ENCODE data around the gene PDZD7.

The PDZD7 gene

DNA sequence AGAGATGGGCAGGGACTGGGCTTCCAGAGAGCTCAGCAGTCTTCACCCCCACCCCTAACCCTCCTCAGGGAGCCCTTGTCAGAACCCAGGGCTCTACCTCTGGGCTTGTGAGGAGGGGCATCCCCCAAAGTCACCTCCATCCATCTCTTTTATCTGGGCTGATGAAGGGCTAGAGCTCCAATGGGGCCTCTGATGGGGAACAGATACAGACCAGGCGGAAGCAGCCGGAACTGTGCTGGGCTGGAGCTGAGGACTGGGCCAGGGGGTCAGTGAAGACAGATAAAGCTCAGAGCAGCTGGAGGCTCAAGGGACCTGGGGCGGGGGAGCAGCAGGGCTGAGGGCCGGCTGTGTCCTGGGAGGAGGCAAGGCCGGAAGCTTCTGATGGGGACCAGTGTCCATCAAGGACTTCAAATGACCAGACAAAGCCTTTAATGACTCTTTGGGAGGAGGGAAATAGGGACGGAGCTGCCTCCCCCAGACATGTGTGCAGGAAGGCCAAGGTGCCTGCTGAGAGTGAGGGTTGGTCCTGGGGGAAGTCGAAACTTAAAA is 41.0 kb upstream of the PDZD7 start:
- Histone ChIP-seq H3K79me2 (ENCODE audit: control insufficient read depth, low read length) (no peaks in the 10 kb centered on the region), H3K9me3 (ENCODE audit: control insufficient read depth, insufficient read depth, low read length) (no peaks in the 10 kb centered on the region), H3K4me3 (ENCODE audit: low read length) (peak overlapping the region; percentile 55), H3K9me2 (replicated peaks; ENCODE audit: control insufficient read depth, low read length) (no peaks in the 10 kb centered on the region), H3K4me1 (ENCODE audit: control insufficient read depth, low read length) (peaks cover 59% of the 10 kb centered on the region), H3K27ac (ENCODE audit: low read depth, low read length) (peak overlapping the region; percentile 75), H3K36me3 (ENCODE audit: control insufficient read depth, low read length) (no peaks in the 10 kb centered on the region), H4K20me1 (ENCODE audit: control insufficient read depth, insufficient read depth, low read depth, low read length) (no peaks in the 10 kb centered on the region), H3K27me3 (ENCODE audit: control insufficient read depth, low read length) (peaks cover 8% of the 10 kb centered on the region), H3F3A (ENCODE audit: control insufficient read depth, insufficient read depth) (peaks cover 15% of the 10 kb centered on the region), H3K4me2 (ENCODE audit: low read length) (peak overlapping the region; percentile 70)
- TF ChIP-seq, protein P1, sequence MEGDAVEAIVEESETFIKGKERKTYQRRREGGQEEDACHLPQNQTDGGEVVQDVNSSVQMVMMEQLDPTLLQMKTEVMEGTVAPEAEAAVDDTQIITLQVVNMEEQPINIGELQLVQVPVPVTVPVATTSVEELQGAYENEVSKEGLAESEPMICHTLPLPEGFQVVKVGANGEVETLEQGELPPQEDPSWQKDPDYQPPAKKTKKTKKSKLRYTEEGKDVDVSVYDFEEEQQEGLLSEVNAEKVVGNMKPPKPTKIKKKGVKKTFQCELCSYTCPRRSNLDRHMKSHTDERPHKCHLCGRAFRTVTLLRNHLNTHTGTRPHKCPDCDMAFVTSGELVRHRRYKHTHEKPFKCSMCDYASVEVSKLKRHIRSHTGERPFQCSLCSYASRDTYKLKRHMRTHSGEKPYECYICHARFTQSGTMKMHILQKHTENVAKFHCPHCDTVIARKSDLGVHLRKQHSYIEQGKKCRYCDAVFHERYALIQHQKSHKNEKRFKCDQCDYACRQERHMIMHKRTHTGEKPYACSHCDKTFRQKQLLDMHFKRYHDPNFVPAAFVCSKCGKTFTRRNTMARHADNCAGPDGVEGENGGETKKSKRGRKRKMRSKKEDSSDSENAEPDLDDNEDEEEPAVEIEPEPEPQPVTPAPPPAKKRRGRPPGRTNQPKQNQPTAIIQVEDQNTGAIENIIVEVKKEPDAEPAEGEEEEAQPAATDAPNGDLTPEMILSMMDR (IDR thresholded peaks at IDR 0.05; ENCODE audit: low read depth, low read length, poor library complexity, severe bottlenecking), result no peak
- no peak for TF ChIP-seq EZH2phosphoT487 (IDR thresholded peaks at IDR 0.05; ENCODE audit: borderline replicate concordance, low read length)

GRCh38 chr10:101071267-101071884 is 40.4 kb upstream of the PDZD7 start:
- TF ChIP-seq, protein P1 (IDR thresholded peaks at IDR 0.05; ENCODE audit: low read depth, low read length, poor library complexity, severe bottlenecking), result no peak
- TF ChIP-seq EZH2phosphoT487 (IDR thresholded peaks at IDR 0.05; ENCODE audit: borderline replicate concordance, low read length), result no peak
- Histone ChIP-seq H3K36me3 (ENCODE audit: control insufficient read depth, low read length) (no peaks in the 10 kb centered on the region), H3K27me3 (ENCODE audit: control insufficient read depth, low read length) (peaks cover 14% of the 10 kb centered on the region), H4K20me1 (ENCODE audit: control insufficient read depth, insufficient read depth, low read depth, low read length) (no peaks in the 10 kb centered on the region), H3K4me1 (ENCODE audit: control insufficient read depth, low read length) (peaks cover 64% of the 10 kb centered on the region), H3K27ac (ENCODE audit: low read depth, low read length) (peak overlapping the region; percentile 75), H3K79me2 (ENCODE audit: control insufficient read depth, low read length) (no peaks in the 10 kb centered on the region), H3K9me3 (ENCODE audit: control insufficient read depth, insufficient read depth, low read length) (no peaks in the 10 kb centered on the region), H3F3A (ENCODE audit: control insufficient read depth, insufficient read depth) (peaks cover 15% of the 10 kb centered on the region), H3K9me2 (replicated peaks; ENCODE audit: control insufficient read depth, low read length) (no peaks in the 10 kb centered on the region), H3K4me3 (ENCODE audit: low read length) (peak overlapping the region; percentile 55), H3K4me2 (ENCODE audit: low read length) (peak overlapping the region; percentile 70)

DNA sequence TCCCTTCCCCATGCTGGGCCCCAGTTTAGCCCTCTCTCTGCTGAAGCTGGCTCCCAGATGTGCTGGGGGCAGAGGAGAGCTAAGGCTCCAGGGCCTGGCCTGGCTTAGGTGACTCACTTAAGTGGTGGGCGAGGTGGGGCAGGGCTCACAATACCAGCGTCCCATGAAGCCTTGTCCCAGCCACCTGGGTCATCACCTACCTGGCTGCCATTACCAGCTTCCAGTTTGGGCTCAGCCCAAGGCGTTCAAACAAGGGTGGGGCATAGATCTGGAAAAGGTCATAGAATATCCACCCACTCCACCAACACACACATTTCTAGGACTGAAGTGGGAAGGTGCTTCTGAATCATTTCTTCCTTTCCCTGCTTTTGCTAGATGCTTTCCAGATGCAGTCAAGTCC is 39.2 kb upstream of the PDZD7 start:
- peaks cover 18% of the 10 kb centered on the region for H3K27me3 ChIP-seq (ENCODE audit: control insufficient read depth, low read length)
- H3K36me3 ChIP-seq (ENCODE audit: control insufficient read depth, low read length), result no peaks in the 10 kb centered on the region
- H3K27ac ChIP-seq (ENCODE audit: low read depth, low read length), result peak overlapping the region; percentile 75; the same call in 1 of the 2 replicates
- no peaks in the 10 kb centered on the region for H3K79me2 ChIP-seq (ENCODE audit: control insufficient read depth, low read length)
- H3K4me3 ChIP-seq (ENCODE audit: low read length), result no peak overlapping the region
- H3F3A ChIP-seq (ENCODE audit: control insufficient read depth, insufficient read depth), result peaks cover 20% of the 10 kb centered on the region
- H3K9me2 ChIP-seq (replicated peaks; ENCODE audit: control insufficient read depth, low read length), result no peaks in the 10 kb centered on the region
- H4K20me1 ChIP-seq (ENCODE audit: control insufficient read depth, insufficient read depth, low read depth, low read length), result no peaks in the 10 kb centered on the region
- H3K4me1 ChIP-seq (ENCODE audit: control insufficient read depth, low read length), result peaks cover 66% of the 10 kb centered on the region
- H3K4me2 ChIP-seq (ENCODE audit: low read length), result peak overlapping the region; percentile 70; the same call in 1 of the 2 replicates
- no peak for TF ChIP-seq EZH2phosphoT487 (IDR thresholded peaks at IDR 0.05; ENCODE audit: borderline replicate concordance, low read length)
- TF ChIP-seq, protein P1 (IDR thresholded peaks at IDR 0.05; ENCODE audit: low read depth, low read length, poor library complexity, severe bottlenecking), result no peak
- H3K9me3 ChIP-seq (ENCODE audit: control insufficient read depth, insufficient read depth, low read length), result no peaks in the 10 kb centered on the region
